SIG-M5 (cell line): ENCODE results near the gene RAD51B.

Source experiments
- DNase-seq: peaks from one replicate; lab custom pipeline; 2025; lab: John Stamatoyannopoulos, UW

Gene RAD51B

GRCh38 chr14:67900231-67900630 is 80.7 kb downstream of the RAD51B start:
- no peak for DNase-seq

- DNase-seq: no peak
Measured at GRCh38 chr14:67908052-67908754, 88.6 kb downstream of the RAD51B start.

- no peak for DNase-seq
Measured at GRCh38 chr14:67911562-67911961, 92.0 kb downstream of the RAD51B start.

GRCh38 chr14:67916430-67916829 is 96.9 kb downstream of the RAD51B start:
- no peak for DNase-seq

- no peak for DNase-seq
Measured at GRCh38 chr14:67917006-67917405, 97.4 kb downstream of the RAD51B start.

- DNase-seq: no peak
Measured at GRCh38 chr14:67918838-67919237, 99.3 kb downstream of the RAD51B start.

GRCh38 chr14:67919259-67920032 is 99.9 kb downstream of the RAD51B start:
- no peak for DNase-seq

- DNase-seq: no peak
Measured at GRCh38 chr14:67926821-67927220, 107.2 kb downstream of the RAD51B start.

- DNase-seq: no peak
Measured at GRCh38 chr14:67927244-67927643, 107.7 kb downstream of the RAD51B start.

- no peak for DNase-seq
Measured at GRCh38 chr14:67928375-67928774, 108.8 kb downstream of the RAD51B start.

- no peak for DNase-seq
Measured at GRCh38 chr14:67932708-67933246, 113.2 kb downstream of the RAD51B start.

- no peak for DNase-seq
Measured at GRCh38 chr14:67933266-67933665, 113.7 kb downstream of the RAD51B start.

- DNase-seq: no peak
Measured at GRCh38 chr14:67934087-67934486, 114.5 kb downstream of the RAD51B start.

GRCh38 chr14:67934862-67935261 is 115.3 kb downstream of the RAD51B start:
- no peak for DNase-seq

- no peak for DNase-seq
Measured at GRCh38 chr14:67935371-67935770, 115.8 kb downstream of the RAD51B start.

- no peak for DNase-seq
Measured at GRCh38 chr14:67938071-67938470, 118.5 kb downstream of the RAD51B start.

- no peak for DNase-seq
Measured at GRCh38 chr14:67940486-67941455, 121.2 kb downstream of the RAD51B start.

GRCh38 chr14:67941456-67942018 is 122.0 kb downstream of the RAD51B start:
- DNase-seq: no peak

- DNase-seq: no peak
Measured at GRCh38 chr14:67942080-67942710, 122.6 kb downstream of the RAD51B start.

GRCh38 chr14:67943947-67944346 is 124.4 kb downstream of the RAD51B start:
- DNase-seq: no peak

- no peak for DNase-seq
Measured at GRCh38 chr14:67944605-67945004, 125.0 kb downstream of the RAD51B start.
